Transverse colon (tissue), 3 donors: ENCODE measurements around the gene TMEM163.

Source experiments
- CTCF ChIP-seq, 5 experiments: fragments of 200-600 bp in 3 of 5; fragments of 450-650 bp in 2 of 5; sonication (generic) in 3 of 5; IDR thresholded peaks; 1 replicate in 2 of 5; 2 replicates in 3 of 5; pipeline ENCODE4 v1.5.1; 2016 to 2017; ENCODE audit warnings: antibody characterized with exemption in 5 of 5, inconsistent platforms in 3 of 5, mild to moderate bottlenecking in 2 of 5, moderate library complexity in 1 of 5
- EP300 ChIP-seq: sonication (generic); formaldehyde crosslinking; IDR thresholded peaks from one replicate; pipeline ENCODE4 v1.6.1; 2017; ENCODE audit warnings: antibody characterized with exemption, low read depth
- POLR2A ChIP-seq: fragments of 450-650 bp; IDR thresholded peaks from one replicate; pipeline ENCODE4 v1.6.1; 2016; ENCODE audit warnings: antibody characterized with exemption, mild to moderate bottlenecking, moderate library complexity

GRCh38 chr2:134527381-134527780 is 191.4 kb downstream of the TMEM163 start:
- no peak for TF ChIP-seq CTCF (IDR thresholded peaks at IDR 0.05)
- no peak for TF ChIP-seq POLR2A
- TF ChIP-seq EP300 = no peak
